Right hindlimb (tissue), 1 donor: ENCODE data around the gene SLC6A19.

Experiments used
- DNase-seq: peaks from one replicate; pipeline ENCODE4 v3.0.0-alpha.2; 2018

The SLC6A19 gene

DNA sequence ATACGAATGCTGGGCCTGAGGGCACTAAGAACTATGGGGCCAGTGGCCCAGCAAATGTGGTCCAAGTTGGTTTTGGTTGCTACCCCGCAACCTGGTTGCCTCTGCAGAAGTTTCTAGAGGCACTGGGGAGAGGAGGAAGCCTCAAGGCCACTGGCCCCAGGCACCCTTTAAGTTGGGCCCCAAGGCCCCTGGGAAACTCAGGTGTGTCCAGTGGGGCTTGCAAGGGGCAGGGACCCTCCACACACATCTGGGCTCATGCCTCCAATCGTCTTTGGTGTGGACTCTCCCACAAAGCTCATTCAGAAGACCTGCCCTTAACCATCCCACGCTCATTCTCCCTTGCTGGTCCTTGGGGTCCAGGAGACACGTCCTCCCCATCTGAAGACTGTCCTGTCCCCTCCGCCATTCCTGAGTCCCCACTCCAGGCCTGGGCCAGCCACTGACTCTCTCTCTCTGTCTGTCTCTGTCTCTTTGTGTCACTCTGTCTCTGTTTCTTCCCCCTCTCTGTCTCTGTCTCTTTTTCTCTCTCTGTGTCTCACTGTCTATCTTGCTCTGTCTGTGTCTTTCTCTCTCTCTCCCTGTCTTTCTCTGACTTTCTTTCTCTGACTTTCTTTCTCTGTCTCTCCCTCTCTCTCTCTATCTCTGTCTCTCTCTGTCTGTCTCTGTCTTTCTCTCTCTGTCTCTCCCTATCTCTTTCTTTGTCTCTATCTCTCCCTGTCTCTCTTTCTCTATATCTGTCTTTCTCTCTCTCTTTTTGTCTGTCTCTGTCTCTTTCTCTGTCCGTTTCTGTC lies 3.3 kb upstream of the SLC6A19 start:
- no peak for DNase-seq

DNA sequence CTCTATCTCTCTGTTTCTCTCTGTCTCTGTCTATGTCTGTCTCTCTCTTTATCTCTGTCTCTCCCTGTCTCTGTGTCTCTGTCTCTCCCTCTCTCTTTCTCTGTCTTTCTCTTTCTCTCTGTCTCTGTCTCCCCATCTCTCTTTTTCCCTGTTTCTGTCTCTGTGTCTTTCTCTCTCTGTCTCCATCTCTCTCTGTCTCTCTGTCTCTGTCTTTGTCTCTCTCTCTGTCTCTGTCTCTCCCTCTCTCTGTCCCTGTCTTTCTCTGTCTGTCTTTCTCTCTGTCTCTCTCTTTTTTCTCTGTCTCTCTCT lies 2.1 kb upstream of the SLC6A19 start:
- no peak for DNase-seq

DNA sequence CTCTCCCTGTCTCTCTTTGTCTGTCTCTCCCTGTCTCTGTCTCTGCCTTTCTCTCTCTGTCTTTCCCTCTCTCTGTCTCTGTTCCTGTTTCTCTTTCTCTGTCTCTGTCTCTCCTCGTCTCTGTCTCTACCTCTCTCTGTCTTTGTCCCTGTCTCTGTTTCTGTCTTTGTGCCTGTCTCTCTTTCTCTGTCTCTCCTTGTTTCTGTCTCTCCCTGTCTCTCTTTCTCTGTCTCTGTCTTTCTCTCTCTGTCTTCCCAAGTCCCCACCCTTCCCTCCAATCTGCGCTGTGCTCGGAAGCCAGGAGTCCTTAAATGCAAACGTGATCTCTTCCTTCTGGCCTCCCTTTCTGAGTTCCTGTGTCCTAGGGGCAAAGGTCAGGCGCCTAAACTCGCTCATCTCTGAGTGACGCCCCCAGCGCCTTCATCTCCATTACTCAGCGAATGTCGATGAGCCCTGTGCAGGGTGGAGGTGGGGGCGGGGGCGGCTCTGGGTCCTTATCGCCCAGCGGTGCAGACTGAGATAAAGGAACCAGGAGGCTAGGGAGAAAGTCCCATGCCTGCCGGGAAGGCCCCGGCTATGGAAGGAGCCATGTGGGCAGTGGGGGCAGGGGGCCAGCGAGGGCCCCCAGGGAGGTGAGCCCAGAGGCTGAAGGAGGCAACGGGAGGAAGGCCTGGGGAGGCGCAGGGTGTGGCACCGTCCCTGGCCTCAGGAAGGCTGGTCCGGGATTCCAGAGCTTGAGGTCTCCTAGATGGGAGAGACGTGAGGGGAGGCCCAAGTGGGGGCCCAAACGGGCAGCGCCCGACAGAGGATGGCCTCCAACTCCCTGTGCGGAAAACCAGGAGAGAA lies 1.5 kb upstream of the SLC6A19 start:
- DNase-seq: no peak

DNA sequence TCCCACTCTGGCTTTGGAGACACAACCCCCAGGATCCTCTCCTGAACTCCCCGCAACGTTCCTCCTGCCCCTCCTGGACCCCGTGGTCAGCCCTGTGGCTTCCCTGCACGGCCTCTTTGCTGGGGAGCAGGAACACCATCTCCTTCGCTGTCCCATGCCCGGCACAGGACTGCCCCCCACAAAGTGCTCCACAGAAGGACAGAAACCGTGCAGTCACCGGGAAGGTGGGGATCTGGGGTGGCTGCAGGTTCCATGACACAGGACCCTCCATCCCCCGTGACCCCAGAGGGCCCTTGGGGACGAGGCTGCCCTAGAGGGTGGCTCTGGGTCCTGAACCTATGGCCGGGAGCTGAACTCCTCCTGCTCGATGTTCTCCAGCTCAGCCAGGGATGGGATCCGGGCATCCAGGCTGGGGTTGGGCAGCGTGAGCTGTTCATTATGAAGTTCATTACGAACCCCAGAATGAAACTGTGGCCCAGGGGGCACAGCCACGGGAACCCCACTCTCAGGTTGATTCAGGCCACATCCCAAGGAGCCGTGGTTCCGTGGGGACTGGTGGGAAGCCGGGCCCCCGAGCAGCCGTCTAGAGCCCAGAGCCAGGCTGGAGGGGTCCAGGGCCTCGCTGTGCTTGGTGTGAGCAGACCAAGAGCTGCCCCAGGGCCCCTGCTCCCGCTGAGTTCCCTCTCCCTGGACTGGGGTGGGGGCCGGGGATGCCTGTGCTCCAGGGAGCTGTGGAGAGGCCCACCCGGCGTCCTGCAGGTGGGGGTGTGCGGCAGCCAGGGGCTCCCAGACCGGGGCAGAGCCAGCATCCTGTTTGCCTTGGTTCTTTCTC lies 684 bp upstream of the SLC6A19 start:
- DNase-seq: no peak

DNA sequence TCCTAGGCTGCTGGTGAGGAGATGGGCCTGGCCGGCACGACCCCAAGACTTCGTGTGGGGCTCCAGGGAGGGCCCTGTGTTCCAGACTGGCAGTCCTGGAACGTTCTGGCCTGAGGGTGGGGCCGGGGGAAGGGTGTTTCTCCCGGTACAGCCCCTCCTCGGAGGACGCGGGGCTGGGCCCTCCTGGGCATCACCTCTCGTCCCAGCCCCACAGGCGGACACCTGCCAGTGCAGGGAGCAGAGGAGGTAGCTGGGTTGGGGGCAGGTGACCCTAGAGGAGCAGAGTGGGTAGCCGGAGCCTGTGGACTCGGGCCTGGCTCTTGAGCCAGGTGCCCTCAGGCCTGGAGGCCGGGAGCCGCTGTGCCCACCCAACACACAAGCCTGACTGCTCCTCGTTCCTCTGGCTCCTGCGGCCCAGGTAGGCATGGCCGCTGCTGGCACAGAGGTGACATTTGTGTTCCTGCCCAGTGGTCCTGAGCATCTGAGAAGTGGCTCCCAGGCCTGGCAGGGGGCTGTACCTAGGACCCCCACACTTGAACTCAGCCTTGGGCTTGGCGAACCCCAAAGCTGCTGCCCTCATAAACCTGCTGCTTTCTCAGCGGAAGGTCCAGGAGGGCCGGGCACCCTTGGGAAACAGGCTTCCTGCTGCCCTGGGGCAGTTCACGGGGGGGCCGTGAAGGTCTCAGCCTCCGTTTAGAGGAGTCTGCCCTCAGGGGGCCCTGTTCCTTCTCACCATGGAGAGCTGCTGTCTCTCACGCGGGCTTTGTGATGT lies 817 bp downstream of the SLC6A19 start:
- no peak for DNase-seq

DNA sequence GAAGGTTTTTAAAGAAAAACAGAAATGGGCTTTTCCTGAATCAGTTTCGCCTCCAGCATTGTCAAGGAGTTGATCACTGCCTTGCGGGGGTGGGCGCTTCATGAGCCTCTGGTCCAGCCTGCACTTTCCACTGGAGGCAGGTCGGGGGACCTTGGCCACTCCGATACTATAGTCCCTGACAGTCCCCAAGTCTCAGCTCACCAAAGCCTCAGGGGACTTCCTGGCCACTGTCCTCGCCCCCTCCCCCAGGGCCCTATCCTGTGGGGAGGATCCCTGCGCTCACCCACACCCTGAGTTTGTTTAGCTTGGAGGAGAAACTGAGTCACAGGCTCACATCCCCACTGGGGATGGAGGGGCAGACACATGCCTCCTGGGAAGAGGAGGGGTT lies 1.4 kb downstream of the SLC6A19 start:
- no peak for DNase-seq

DNA sequence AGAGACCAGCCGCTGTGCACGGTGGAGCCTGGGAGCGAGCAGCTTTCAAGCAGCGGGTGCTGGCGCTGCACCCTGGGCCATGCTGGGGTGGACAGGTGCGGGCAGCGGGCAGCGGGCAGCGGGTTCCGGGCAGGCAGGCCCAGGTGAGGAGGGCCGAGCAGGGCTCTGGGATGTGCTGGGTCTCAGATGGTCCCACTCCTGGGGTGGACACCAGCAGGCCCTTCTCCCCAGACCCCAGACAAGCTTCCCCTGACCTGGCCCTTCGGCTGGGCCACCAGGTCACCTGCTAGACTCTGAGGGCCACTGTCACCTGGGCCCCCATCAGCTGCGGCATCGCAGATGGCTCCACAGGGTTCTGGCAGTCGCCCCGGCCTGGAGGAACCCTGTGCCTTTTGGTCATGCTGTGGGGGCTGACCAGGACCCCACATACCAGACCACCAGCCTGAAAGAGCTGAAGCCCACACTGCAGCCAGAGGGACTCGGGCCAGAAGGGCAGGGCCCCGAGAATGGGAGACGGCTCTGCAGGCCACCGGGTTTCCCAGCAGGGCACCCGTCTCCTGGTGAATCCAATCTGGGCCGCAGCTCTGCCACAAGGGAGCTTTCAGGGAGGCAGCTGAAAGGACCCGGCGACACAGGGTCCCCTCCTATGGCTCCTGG lies 2.0 kb downstream of the SLC6A19 start:
- no peak for DNase-seq

DNA sequence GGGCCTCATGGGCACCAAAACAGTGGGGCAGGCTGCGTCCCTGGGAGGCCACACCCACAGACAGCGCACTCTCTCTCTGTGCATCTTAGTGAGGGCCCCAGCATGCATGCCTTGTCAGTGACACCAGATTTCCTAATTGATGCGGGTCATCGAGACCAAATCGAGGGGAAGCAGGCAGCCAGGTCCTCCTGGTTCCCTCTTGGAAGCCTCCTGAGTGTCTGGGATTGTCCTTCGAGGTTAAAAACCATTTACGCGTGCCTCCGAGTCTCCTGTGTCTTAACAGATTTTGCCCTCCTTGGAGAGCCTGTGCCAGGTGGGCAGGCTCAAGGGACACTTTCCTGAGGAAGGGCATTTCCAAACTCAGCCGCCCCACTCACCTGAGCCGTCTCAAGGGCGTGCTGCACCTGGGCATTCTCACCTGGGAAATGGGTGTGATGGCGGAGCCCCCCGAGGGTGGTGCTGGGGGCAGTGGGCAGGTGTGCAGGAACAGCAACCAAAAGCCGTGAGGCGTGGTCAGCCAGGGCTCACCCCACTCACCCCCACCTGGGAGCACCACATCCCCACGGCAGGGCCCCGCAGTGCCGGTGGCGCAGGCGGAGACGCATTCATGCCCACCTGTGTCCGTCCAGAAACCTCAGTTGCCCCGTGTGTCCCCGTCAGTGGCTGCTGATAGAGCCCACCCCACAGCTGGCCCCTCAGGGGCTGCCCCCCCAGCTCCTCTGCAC lies 2.7 kb downstream of the SLC6A19 start:
- DNase-seq: no peak

DNA sequence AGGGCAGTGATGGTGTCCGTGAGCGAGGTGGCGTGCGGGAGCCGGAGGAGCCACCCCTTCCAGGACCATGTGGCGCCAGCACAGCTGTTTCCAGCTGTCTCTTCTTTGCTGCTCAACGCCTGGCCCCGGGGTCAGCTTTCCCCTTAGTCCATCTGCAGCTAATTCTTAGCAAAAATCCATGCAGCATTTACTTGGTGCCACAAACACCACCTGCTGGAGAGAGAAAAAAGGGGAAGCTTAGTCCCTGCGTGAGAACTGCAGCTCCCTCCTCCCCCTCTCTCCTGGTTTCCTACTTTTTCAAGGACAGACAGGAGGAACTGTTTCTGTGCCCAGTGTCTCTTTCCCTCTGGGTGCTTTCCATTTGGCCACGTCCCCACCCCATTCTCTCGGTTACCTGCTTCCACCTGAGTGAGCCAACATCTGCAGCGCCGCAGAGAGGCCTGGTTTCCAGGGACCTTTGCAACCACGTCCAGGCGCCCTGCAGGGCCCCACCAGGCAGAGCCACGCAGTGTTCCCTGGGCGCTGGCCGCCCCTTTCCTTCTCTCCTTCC lies 3.4 kb downstream of the SLC6A19 start:
- peak; percentile 74 for DNase-seq

DNA sequence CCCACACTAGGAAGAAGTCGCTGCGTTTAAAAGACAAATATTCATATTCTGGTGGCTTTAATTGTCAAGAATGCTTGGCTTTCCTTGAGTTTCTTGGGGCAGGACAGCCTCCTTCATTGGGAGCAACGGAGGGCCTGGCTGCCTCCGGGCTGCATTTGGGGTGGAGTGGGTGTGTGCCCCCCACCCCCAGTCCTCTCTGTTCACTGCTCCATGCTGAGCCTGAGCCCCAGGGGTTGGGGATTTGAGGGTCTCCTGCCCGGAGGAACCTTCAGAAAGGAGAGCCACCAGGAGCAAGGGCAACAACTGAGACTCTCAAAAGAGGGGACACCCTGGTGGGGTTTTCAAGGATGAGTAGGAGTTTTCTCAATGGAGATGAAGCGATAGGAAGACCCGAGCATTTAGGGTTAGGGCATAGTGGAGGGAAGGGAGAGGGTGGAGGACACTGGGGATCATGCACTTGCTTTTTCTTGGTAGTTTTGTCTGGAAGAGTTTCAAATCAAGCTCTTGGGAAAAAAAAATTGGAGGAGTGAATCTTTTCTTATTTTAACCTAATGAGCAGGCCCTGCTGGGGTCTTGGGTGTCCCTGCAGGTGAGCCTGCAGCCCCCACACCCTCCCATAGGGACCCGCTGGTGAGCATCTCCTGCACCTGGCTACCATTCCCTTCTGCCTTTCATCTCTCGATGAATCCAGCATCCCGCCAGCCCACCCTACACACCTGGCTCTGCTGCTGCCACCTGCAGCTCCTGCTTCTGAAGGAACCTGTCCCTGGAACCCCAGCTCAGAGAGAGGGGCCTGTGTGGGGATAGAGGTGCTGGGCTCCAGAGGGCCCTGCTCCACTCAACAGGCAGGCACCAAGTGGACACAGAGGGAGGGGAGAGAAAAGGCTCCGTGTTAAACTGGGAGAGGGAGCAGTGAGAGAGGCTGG lies 4.1 kb downstream of the SLC6A19 start:
- DNase-seq: no peak

DNA sequence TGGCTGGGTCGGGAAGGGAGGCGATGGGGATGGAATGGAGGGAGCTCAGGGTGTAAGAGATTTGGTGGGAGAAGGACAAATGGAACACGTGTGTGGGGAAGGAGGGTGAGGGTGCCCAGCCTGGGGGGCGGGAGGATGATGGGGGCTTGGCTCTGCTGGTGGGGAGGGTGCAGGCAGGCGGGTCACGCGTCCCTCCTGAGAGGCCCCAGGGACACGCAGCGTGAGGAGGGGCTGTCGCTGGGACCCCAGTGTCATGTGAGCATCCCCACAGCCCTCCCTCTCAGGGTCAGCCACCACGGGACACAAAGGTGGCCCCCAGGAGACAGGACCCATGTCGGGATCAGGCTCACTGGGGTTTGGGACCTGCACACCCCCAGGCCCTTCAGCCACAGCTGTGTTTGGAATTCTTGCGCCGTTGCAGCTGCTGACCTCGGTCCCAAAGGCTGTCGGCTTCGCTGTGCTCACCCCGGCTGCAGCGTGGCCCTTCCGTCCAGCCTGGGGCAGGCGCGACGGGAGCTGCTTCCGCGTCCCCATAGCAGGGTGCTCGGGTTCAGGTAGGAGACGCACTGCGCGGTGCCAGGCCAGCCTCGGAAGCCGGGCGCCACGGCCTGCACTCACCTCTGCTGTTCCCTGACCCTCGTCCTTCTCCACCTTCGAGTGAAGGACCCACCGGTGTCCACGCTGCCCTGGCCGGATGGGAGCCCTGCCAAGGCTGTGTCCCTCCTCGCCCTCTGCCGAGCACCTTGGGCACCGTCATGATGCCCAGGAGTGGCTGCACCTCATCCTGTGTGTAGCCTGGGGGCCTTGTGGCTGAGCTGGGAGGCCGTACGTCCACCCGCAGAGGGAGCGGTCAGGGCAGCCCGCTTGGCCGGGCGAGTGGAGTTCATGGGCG lies 5.4 kb downstream of the SLC6A19 start:
- DNase-seq: no peak

DNA sequence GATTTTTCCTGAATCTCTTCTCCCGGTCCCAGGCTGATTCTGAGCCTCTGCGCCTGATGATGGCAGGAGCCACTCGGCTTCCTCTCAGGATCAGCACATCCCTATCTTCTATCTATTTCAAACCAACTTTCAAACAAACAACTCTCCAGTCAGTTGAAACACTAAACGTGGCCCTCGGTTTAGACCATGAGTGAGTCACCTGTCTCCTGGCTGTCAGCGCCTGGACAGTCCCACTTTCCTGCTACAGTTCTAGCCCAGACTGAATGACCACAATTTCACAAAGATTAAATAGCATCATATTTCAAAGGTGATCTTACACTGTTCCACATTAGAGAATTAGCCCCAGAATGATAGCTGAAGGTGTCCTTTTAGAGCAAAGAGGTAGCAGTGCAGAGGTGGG lies 6.2 kb downstream of the SLC6A19 start:
- DNase-seq: no peak

DNA sequence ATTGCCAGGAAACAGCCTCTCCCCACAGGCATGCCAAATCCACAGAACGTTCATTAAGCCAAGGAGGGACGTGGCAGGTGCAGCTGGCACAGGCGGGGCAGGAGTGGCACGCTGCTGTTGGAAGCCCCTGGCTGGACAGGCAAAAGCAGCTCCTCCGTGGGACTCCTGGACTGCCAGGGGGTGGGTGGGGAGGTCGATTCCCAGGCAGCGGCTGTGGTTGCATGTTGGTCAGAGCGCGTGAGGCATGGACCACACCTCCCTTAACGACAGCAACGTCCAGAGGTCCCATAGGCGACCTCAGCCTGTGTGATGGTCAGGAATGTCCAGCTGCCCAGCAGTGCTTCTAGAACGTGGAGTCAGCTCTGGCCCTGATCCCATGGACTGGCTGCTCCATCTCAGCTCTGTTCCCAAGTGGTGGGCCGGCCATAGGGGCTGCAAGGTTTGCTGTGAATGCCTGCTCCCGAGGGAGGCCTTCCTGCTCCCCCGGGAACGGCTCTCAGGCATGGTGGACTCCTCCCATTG lies 6.9 kb downstream of the SLC6A19 start:
- no peak for DNase-seq

DNA sequence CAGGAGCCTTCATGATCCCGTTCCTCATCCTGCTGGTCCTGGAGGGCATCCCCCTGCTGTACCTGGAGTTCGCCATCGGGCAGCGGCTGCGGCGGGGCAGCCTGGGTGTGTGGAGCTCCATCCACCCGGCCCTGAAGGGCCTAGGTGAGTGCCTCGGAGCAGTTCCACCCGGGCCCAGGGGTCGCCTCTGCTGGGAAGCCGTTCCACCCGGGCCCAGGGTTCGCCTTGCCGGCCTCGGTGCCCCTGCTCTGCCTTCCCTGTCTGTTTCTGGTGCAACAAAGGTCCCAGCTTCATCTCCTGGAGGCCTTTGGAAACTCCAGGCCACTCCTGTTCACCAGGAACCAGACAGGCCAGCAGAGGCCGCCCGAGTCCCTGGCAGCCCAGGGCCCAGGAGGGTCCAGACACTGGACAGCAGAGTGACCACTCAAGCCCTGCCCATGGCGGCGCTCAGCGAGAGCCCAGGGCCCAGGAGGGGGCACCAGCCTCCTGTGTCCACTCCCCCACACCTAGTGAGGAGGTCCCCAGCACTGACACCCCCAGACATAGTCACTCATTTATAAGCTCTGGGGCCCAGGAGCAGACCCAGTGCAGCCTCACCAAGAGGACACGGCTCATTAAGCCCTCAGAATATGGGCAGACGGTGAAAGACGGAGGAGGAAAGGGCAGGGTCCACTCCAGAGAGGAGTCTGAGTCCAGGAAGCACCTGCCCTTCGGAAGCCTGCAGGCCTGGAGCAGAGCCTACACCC lies 7.5 kb downstream of the SLC6A19 start:
- DNase-seq: no peak

DNA sequence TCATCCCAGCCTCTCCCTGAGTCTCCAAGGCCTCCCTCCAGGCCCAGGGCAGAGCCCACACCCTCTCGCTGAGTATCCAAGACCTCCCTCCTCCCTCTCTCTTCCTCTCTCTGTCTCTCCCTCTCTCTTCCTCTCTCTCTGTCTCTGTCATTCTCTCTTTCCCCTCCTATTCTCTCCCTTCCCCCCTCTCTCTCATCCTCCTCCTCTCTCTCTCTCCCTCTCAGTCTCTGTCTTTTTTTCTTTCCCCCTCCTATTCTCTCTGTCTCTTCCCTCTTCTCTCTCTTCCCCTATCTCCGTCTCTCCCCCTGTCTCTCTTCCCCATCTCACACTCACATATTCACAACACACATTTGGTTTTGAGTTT lies 8.1 kb downstream of the SLC6A19 start:
- DNase-seq: no peak

DNA sequence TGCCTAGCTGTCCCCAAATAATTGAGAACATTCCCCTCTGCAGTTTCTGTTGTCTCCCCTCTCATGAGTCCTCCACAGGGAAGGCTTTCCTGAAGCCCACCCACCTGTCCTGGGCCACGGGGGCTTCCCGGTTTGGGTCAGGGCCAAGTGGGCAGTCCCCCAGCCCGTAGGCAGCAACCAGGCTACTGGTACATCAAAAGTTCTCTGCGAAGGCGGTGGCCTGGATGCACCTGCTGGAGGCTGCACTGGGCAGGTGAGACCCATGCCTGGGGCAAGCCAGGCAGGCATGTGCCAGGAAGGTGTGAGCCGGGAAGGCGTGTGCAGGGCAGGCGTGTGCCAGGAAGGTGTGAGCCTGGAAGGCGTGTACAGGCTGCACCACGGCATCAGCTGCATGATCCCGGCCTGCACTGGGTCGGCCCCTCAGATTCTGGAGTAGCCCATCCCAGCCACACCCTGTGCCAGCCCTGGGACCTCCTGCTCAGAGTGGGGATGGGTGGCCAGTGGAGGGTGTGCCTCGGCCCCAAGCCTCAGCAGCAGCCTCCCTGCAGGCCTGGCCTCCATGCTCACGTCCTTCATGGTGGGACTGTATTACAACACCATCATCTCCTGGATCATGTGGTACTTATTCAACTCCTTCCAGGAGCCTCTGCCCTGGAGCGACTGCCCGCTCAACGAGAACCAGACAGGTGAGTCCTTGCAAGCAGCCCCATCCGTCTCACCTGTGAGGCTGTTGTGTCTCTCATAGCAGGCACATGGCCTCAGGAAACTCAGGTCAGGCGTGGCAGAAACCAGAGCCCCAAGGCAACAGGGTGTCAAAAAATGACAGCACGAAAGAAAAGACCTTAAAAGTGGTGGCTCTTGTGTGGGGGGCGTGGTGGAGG lies 8.7 kb downstream of the SLC6A19 start:
- no peak for DNase-seq

DNA sequence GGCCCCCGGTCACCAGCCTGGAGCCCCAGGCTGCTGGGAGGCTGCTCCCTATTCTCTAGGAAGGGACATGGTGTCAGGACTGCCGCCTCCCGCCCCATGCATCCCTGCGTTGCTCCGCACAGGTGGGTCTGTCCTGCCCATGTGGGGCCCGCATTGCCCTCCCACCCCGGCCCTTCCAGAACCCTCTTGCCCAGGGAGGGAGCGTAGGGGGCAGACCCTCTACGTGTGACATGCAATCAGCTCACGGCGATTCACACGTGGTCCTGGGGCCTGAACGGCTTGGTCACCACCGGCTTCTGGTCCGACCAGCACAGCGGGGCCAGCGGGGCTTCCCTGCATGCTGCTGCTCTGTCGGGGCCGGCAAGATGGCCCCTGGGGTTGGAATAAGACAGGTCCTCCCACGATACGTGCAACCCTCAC lies 9.4 kb downstream of the SLC6A19 start:
- no peak for DNase-seq
